Fibroblast of the conjunctiva (primary cell): ENCODE measurements around the gene PSRC1.

ENCODE experiments used
- DNase-seq: peaks from one replicate; pipeline ENCODE4 v3.0.0-alpha.2; 2010; ENCODE audit warnings: low read depth

PSRC1 gene

DNA sequence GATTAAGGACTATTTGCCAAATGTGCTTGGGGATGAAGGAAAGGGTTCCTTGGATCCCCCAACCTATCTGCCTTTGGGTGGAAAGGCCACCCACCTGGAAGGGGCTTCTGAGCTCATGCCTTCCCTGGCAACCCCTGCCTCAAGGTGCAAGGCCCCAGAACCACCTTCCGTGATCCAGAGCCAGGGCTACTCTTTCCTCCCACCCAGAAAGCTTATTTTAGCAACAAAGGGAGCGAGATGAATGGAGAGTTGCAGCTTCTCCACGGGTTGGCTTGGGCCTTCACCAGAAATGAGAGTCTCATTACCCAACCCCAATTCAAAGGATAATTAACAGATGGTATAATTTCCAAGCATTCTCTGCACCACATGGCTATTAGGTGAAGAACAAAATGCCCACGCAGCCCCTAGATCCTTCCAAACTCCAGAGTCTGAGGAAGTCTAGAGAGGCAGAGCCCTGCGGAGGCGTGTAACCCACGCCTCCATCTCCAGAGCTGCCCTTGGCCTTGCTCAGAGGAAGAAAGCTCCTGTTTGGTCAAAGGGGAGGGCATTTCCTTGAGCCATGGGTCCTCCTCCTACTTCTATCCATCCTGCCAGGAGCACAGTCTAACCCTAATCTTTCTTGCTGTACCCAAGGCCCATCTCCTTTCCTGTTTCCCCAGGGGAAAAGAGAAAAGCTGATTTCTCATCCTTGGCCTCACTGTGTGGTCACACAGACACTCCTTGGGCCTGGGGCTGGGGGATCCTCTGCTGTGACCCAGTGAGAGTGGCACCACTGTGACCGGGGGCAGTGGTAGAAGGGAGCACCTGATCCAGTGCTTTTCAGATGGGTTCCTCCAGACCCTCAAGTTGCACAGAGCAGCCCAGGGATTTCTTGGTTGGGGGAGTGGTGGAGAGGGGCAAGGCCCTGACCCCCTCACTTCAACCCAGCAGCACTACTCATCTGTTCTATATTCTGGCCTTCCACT, 35.3 kb downstream of the PSRC1 start:
- DNase-seq, result no peak

GRCh38 chr1:109246141-109246551, 36.8 kb downstream of the PSRC1 start:
- DNase-seq, result no peak

DNA sequence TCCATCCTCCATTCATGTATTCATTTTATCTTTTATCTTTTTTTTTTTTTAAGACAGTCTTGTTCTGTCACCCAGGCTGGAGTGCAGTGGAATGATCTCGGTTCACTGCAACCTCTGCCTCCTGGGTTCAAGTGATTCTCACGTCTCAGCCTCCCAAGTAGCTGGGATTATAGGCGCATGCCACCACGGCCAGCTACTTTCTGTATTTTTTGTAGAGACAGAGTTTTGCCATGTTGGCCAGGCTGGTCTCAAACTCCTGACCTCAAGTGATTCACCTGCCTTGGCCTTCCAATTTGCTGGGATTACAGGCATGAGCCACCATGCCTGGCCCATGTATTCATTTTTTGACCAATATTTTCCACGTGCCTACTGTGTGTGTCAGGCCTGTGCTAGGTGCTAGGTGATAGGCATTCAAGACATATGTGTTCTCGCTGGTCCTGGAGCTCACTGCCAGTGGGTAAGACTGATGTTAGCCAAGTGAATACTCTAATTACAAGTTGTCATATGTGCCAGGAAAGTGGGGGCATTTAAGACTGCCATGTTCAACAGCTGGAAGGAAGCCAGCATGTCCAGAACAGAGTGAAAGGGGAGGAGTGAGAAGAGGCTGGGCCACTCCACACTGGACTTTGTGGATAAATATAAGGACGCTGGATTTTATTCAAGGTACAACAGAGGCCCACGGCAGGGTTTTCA, 38.9 kb downstream of the PSRC1 start:
- no peak for DNase-seq

DNA sequence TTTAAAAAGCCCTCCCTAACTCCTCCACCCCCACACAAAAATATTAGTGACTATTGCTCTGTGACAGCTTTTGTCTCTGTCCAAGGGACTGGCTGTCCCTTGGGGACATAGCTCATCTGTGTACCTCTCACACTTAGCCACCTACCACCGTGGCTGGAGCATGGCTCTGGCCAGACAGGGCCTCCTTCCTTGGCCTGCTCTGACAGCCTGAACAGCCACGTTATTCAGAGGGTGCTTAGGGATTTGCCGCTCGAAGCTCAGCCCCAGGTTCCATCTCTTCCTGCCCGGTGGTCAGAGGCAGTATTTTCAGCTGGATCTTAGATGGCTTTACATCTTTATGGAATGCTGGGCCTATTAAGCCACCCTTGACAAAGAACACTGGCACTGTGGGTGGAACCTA, 39.7 kb downstream of the PSRC1 start:
- DNase-seq, result no peak

DNA sequence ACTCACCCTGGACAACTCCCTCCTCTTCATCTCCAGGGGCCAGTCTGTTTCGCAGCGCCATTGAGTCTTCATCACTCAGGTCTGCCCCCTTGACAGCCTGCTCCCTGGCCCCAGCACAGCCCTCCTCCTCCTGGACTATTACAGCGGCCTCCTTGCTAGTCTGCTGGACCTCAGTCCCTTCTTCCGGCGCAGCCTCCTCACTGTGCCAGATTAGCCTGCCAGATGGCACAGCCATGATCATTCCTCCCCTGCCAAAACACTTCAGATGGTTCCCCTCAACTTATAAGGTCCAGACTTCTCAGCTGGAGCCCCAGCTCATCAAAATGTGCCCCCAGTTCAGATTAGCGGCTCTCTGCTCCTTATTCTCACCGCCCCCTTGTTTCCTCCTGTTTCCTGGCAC, 40.6 kb downstream of the PSRC1 start:
- no peak for DNase-seq

GRCh38 chr1:109241841-109242345, 41.1 kb downstream of the PSRC1 start:
- DNase-seq, result no peak

- no peak for DNase-seq
Measured at GRCh38 chr1:109241344-109241743, 41.6 kb downstream of the PSRC1 start.

DNA sequence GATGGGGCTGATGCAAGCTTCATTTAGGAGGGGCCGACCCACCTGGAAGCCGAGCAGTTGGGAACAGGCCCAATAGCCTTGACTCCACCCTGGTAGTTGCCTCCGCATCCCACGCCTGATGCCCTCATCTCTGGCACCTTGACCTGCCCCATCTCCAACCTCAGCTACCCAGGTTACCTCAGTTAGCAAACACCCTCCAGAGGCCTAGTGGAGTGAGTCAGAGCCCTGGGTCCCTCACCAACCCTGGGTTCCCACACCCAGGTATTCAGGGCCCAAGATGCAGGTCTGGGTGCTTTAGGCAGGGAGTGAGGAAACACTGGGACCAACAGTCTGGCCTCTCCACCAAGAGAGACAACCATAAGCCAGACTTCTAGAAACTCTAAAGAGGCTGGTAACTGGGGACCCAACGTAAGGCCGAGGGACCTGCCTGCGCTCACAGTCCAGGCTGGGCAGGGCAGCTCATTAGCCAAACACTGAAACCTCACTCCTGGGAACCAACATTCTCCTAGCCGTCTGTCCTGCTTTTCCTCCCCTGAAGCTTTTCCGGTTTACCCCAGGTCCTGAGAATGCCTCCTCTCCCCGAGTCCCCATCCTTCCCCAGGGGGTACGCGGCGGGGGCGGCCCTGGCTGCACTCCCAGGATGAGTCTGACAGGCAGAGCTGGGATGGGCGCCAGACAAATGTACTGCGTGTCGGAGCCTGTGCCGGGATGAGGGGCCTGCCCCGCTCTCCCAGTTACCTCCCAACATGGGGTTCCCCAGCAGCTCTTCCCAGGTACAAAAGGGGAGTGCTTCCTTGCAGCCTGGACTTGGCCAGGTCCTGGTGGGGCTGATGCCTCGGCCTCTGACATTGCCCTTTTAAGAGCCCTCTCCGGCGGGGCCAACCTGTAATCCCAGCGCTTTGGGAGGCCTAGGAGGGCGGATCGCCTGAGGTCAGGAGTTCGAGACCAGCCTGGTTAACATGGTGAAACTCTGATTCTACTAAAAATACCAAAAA, 42.5 kb downstream of the PSRC1 start:
- DNase-seq, result peak; percentile 65

GRCh38 chr1:109239409-109240068, 43.4 kb downstream of the PSRC1 start:
- DNase-seq, result no peak

DNA sequence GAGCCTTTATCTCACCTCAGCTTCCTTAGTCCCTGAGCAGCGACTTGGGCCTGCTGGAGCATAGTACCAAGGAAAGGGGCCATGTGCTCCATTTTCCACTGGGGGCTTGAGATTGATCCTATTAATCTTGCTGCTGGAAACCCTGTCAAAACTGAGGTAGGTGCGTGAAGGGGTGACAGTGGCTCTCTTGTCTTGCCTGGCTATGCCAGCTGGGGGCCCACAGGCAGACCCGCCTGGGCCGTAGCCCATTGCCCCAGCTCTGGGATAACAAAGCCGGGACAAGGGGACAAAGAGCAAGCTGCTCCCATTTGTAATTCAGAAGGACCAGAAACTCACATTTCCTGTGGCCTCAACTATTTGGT, 43.9 kb downstream of the PSRC1 start:
- no peak for DNase-seq

DNA sequence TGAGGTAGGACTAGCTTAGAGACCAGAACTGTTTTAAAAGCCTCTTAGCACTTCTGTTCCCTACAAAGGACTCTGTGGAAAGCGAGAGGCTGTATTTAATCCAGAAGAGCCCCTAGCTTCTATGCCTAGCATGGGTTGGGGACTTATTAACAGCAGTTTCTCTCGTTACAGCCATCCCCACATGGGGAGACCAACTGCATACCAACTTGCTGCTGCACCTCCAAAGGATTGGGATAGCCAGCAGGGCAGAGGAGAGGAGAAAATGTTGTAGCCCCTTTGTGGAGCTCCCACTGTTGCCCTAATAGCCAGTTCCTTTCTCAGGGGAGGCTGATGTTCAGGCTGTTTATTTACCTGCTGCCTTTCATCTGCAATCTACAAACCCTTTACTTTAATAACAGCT, 44.6 kb downstream of the PSRC1 start:
- no peak for DNase-seq

- DNase-seq, result no peak
Measured at GRCh38 chr1:109237512-109237911, 45.4 kb downstream of the PSRC1 start.

GRCh38 chr1:109235137-109235536, 47.8 kb downstream of the PSRC1 start:
- no peak for DNase-seq

DNA sequence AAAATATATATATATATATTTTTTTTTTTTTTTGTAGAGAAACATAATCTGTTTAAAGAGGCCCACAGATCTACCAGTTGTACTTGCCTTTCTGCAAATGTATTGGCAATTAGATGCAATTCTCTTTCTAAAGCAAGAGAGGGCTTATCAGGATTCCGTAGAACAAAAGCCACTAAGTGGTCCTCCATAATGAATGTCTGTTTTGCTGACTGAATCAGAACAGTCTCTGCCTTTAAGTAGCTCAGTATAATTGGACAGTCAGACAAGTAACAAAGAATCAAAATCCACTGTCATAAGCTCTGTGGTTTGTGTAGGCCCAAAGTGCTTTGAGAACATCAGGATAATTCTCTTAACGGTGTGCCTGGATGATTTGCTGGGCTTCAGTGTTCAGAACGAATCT, 51.9 kb downstream of the PSRC1 start:
- no peak for DNase-seq
